ENCODE measurements around the gene ZNF483. TPM values are rescaled to one million over a fixed set of nuclear protein-coding genes. Genes with fewer than 3 reads are reported as not detected.

The ZNF483 gene
- polyA plus RNA-seq, 1 of the 3 experiments (the other 2 are of a cell fraction) = 0.53 TPM

DNA sequence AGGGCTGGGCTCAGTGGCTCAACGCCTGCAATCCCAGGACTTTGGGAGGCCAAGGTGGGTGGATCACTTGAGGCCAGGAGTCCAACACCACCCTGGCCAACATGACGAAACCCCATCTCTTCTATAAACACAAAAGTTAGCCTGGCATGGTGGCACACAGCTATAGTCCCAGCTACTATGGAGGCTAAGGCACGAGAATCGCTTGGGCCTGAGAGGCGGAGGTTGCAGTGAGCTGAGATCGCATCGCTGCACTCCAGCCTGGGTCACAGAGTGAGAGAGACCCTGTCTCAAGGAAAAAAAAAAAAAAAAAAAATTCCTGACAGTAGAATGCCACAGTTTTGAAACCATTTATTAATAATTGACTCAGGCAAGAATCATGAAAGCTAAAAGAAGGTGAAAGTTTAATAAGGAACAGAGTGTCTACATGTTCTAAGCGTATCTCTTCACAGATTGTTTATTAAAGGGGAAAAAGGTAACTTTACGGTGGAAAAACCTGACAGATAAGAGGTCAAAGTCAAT is 80.1 kb downstream of the ZNF483 start:
- H3K4me3 ChIP-seq (ENCODE audit: low read depth in 2 of 2, low read length in 1 of 2) = no peak overlapping the region
- H3K9me2 ChIP-seq = no peaks in the 10 kb centered on the region
- no peaks in the 10 kb centered on the region for H3K9me3 ChIP-seq
- no peaks in the 10 kb centered on the region for H3K4me1 ChIP-seq (ENCODE audit: control insufficient read depth in 1 of 2, insufficient read depth in 2 of 2, low read depth in 1 of 2, low read length in 1 of 2)
- no peak overlapping the region for H2AFZ ChIP-seq (ENCODE audit: low read depth)
- WGBS (ENCODE audit: low lambda C conversion rate) = 83% methylated on average over 8 of the region's 9 CpGs
- H4K20me1 ChIP-seq (ENCODE audit: insufficient read depth) = no peaks in the 10 kb centered on the region
- POLR2A ChIA-PET = no interaction called here
- no peaks in the 10 kb centered on the region for H3K27me3 ChIP-seq (ENCODE audit: insufficient read depth)
- no peak overlapping the region for H3K9ac ChIP-seq
- no peak overlapping the region for H3K27ac ChIP-seq (ENCODE audit: low read depth in 2 of 2, low read length in 1 of 2)
- H3K36me3 ChIP-seq (replicated peaks in 1 of 2; ENCODE audit: control insufficient read depth in 1 of 2, insufficient read depth in 2 of 2, low read length in 1 of 2) = no peaks in the 10 kb centered on the region
- TF ChIP-seq FOXJ3 (CRISPR knock-in tag; IDR thresholded peaks at IDR 0.05) (no peak), EZH2phosphoT487 (IDR thresholded peaks at IDR 0.05; ENCODE audit: borderline replicate concordance, low read depth) (no peak), RCOR1 (IDR thresholded peaks at IDR 0.05; ENCODE audit: low read length) (no peak), RXRA (IDR thresholded peaks at IDR 0.05; ENCODE audit: borderline replicate concordance, low read depth) (no peak), MEF2A (IDR thresholded peaks at IDR 0.05; ENCODE audit: borderline replicate concordance, low read depth) (no peak), RFX5 (IDR thresholded peaks at IDR 0.05; ENCODE audit: low read length) (no peak), JUND (IDR thresholded peaks at IDR 0.05) (no peak), NFIC (IDR thresholded peaks at IDR 0.05; ENCODE audit: borderline replicate concordance) (no peak), FOXM1 (IDR thresholded peaks at IDR 0.05; ENCODE audit: low read depth) (no peak), FOSL2 (IDR thresholded peaks at IDR 0.05; ENCODE audit: borderline replicate concordance, low read depth) (no peak)
- TF ChIP-seq, protein P1, sequence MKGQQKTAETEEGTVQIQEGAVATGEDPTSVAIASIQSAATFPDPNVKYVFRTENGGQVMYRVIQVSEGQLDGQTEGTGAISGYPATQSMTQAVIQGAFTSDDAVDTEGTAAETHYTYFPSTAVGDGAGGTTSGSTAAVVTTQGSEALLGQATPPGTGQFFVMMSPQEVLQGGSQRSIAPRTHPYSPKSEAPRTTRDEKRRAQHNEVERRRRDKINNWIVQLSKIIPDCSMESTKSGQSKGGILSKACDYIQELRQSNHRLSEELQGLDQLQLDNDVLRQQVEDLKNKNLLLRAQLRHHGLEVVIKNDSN (IDR thresholded peaks at IDR 0.05; ENCODE audit: borderline replicate concordance, low read depth) = no peak
- TF ChIP-seq, protein P2, sequence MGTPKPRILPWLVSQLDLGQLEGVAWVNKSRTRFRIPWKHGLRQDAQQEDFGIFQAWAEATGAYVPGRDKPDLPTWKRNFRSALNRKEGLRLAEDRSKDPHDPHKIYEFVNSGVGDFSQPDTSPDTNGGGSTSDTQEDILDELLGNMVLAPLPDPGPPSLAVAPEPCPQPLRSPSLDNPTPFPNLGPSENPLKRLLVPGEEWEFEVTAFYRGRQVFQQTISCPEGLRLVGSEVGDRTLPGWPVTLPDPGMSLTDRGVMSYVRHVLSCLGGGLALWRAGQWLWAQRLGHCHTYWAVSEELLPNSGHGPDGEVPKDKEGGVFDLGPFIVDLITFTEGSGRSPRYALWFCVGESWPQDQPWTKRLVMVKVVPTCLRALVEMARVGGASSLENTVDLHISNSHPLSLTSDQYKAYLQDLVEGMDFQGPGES (IDR thresholded peaks at IDR 0.05; ENCODE audit: low read depth, low read length) = no peak
- TF ChIP-seq, protein P3, sequence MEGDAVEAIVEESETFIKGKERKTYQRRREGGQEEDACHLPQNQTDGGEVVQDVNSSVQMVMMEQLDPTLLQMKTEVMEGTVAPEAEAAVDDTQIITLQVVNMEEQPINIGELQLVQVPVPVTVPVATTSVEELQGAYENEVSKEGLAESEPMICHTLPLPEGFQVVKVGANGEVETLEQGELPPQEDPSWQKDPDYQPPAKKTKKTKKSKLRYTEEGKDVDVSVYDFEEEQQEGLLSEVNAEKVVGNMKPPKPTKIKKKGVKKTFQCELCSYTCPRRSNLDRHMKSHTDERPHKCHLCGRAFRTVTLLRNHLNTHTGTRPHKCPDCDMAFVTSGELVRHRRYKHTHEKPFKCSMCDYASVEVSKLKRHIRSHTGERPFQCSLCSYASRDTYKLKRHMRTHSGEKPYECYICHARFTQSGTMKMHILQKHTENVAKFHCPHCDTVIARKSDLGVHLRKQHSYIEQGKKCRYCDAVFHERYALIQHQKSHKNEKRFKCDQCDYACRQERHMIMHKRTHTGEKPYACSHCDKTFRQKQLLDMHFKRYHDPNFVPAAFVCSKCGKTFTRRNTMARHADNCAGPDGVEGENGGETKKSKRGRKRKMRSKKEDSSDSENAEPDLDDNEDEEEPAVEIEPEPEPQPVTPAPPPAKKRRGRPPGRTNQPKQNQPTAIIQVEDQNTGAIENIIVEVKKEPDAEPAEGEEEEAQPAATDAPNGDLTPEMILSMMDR (IDR thresholded peaks at IDR 0.05) = no peak
- TF ChIP-seq, protein P4, sequence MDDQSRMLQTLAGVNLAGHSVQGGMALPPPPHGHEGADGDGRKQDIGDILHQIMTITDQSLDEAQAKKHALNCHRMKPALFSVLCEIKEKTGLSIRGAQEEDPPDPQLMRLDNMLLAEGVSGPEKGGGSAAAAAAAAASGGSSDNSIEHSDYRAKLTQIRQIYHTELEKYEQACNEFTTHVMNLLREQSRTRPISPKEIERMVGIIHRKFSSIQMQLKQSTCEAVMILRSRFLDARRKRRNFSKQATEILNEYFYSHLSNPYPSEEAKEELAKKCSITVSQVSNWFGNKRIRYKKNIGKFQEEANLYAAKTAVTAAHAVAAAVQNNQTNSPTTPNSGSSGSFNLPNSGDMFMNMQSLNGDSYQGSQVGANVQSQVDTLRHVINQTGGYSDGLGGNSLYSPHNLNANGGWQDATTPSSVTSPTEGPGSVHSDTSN (IDR thresholded peaks at IDR 0.05) = no peak
- peaks cover 7% of the 10 kb centered on the region for H3F3A ChIP-seq (replicated peaks; ENCODE audit: insufficient read depth)
- H3K4me2 ChIP-seq = no peak overlapping the region
- DNase-seq = no peak
- H3K79me2 ChIP-seq (ENCODE audit: insufficient read depth) = no peaks in the 10 kb centered on the region
- CTCF ChIA-PET = interaction anchor here (1.3 to 2.3 kb wide), 2 partner anchors 17 to 19 kb away, joined by 4 to 7 read pairs; no protein-coding TSS in a partner anchor
